OCI-LY1 (cell line): ENCODE measurements around the gene CXXC5.

ENCODE experiments used
- CTCF ChIP-seq: fragments of 200-600 bp; sonication (generic), shearing (Covaris generic); IDR thresholded peaks from 2 replicates; pipeline ENCODE4 v1.5.1; 2017; ENCODE audit warnings: mild to moderate bottlenecking, antibody characterized with exemption, low read length, moderate library complexity, mixed read lengths
- EZH2 ChIP-seq: fragments of 200-600 bp; sonication (generic), shearing (Covaris generic); IDR thresholded peaks from 2 replicates; pipeline ENCODE4 v1.8.0; 2017; ENCODE audit warnings: borderline replicate concordance, mixed run types, mild to moderate bottlenecking, antibody characterized with exemption, low read length, moderate library complexity, mixed read lengths

GRCh38 chr5:139659695-139660101 is 11.5 kb downstream of the CXXC5 start:
- TF ChIP-seq CTCF, result no peak
- TF ChIP-seq EZH2, result no peak
